ENCODE data around the gene KCNG2.

Gene KCNG2

DNA sequence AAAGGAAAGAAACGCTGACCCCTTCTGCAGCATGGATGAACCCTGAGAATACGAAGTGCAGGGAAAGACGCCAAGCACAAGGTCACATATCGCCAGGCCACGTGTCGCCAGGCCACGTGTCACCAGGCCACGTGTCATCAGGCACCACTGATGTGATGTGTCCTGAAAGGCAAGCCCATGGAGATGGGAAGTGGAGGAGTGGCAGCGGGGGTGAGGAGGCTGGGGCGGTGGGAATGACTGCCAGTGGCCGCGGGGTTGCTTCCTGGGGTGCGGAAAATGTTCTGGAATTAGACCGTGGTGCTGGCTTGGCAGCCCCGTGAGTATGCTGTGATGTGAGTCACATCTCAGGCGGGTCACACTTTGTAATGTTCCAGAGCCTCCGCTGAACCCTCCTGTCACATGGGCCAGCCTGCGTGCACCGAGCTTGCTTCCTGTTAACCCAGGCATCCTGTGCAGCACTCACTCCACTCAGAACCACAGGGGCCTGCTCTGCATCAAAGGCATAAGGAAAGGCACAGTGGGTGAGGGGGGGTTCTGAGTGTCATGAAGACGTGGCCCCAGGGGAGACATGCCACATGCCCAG lies 114.8 kb downstream of the KCNG2 start:
- no peak for DNase-seq (ENCODE audit: low read depth)

DNA sequence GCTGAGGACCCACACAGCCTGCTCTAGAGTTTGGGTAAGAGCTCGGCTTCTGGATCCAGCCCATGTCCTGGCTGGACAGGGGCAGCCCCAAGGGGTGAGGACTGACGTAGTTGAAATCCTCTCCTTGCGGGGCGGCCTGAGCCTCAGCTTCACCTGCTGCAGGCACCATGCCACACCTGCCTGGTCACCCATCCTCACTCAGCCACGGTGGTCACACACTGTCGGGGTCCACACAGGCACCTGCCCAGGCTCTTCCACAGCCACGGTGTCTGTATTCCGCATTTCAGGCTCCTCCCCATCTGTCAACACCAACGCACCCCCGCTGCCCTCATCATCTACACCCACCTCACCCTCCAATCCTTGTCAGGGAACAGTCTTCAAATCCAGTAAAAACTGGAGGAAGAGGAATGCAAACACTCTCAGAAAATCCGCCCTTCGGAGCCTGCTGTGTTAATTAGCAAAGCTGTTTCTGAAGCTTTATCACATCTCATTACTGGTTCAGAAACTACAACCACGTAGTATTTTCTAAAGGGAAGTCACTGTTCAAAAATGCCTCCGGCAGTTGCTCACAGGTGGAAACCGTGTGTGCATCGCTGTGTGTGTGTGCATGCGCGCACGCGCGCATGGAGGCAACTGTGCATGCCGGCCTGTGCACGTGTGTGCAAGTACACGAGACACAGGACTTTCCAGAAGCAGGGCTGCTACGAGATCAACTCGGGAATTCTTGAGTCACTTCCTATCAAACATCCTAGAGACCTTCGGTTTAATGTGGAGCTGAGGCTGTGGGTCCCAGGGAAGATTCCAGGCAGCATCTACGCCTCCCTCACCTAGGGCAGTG lies 115.5 kb downstream of the KCNG2 start:
- DNase-seq (ENCODE audit: low read depth): no peak

DNA sequence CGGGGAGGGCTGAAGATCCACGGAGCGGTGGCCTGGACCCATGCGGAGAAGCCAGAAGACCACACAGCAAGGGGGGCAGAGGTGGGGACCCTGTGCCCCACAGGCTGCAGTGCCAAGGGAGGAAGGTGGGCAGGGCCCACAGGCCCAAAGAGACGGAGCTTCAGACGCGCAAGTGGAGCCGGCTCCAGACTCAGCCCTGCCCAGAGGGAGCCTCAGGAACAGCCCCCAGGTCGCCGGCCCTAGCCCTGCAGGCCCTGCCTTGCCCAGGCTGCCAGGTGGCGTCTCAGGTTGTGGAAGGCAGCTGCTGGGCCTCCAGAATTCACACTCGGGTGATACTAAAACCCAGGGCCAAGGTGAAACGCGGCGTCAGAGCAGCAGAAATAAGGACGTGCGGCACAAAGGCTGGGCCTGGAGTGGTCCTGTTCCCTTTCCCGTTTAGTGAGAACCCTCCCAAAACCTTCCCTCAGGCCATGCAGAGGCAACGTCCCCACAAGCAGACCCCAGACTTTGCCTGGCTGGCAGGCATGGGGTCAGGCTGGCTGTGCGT lies 116.9 kb downstream of the KCNG2 start:
- no peak for DNase-seq (ENCODE audit: low read depth)

DNA sequence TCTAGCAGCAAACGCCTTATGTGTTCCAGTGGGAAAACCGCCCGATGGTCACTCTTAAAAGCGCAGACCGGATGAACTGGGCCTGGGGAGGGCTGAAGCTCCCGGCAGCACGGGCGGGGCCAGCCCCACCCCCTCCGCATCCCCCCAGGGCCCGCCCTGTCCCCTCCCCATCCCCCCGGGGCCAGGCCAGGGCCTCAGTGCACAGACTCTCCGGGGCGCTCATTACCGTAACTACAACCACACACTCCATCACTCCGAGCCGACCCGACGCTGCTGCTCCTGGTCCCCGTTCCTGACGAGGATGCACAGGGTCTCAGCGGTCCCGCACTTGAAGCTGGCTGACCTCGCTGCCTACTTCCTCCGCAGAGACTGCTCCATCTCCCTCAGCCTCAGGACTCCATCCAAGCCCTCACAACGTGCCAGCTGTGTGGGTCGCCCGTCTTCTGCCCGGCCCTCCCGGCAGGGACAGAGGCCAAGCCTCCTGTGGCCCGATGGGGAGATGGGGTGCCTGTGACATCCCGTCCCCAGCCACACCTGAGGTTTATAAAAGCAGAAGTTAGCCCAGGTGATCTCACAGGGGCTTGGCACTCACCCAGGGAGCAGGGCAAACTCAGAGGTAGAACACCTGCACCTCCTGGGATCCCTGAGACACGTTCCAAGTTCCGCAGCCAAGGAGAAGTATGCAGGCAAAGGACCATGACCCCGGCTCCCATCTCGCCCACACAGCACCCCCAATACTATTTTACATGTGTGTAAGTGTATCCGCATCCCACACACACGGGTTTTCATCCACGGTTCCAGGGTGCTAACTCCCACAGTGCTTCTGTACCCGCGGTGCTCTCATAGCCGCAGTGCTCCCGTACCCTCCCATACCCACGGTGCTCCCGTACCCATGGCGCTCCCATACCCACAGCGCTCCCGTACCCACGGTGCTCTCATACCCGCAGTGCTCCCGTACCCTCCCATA lies 117.7 kb downstream of the KCNG2 start:
- DNase-seq (ENCODE audit: low read depth): no peak

DNA sequence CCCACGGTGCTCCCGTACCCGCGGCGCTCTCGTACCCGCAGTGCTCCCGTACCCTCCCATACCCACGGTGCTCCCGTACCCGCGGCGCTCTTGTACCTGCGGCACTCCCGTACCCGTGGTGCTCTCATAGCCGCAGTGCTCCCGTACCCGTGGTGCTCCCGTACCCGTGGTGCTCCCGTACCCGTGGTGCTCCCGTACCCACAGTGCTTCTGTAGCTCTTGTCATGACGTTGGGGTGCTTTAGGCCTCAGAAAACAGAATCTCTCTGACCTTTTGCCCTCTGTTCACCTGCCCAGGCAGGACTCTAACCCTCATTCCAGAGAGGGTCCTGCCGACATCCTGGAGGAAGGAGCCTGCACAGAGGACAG lies 118.4 kb downstream of the KCNG2 start:
- no peak for DNase-seq (ENCODE audit: low read depth)

DNA sequence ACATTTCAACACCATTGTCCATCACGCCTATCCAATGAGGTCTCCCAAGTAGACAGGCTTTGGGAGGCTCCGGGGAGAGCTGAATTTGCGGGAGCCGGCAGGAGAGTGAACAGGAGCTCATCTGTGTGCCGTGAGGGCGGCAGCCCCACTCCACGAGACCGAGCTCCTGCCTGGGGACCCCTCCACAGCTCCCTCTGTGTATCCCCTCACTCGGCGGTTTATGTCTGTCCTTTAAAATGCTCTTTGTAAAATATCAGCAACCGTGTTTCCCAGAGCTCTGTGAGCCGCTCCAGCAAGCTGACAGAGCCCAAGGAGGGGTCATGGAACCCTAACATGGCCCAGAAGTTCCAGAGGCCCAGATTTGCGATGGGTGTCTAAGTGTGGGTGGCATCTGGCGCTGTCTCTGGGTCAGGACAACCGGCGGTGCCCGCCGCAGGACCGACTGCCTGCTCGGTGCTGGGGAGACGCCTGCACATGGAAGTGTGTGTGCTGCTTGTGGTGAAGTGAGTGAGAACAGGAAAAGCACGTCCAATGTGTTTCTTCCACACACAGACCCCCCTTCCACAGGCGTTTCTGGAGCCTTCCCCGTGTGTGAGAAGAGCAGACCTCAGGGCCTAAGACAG lies 118.9 kb downstream of the KCNG2 start:
- no peak for DNase-seq (ENCODE audit: low read depth)

DNA sequence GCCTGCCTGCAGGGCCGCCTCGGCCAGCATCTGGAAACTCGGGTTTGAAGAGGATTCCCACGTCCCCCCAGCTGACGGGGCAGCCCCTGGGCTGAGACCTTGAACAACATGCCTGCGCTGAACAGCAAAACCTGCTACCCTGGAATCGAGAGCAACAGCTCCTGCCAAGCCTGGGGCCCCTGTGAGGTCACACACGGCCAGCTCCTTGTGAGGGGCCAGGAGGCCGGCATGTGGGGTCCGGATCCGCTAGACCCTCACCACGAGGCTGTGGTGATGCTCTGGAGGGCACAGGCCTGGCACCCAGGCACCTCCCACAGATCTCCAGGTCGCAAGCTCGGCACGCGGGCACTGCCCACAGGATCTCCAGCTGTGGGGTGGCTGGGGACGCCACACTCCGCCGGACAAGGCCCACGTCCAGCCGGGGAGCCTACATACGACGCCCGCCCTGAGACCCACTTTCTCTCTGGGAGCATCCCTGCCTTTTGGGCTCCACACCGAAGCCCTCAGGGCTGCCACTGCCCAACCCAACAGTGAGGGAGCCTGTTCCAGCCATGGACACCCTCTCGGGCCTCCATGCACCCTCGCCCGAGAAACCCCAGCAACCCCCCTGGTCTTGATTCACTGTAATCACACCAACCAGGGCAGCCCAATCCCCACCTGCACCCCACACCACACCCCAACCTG lies 119.6 kb downstream of the KCNG2 start:
- no peak for DNase-seq (ENCODE audit: low read depth)

DNA sequence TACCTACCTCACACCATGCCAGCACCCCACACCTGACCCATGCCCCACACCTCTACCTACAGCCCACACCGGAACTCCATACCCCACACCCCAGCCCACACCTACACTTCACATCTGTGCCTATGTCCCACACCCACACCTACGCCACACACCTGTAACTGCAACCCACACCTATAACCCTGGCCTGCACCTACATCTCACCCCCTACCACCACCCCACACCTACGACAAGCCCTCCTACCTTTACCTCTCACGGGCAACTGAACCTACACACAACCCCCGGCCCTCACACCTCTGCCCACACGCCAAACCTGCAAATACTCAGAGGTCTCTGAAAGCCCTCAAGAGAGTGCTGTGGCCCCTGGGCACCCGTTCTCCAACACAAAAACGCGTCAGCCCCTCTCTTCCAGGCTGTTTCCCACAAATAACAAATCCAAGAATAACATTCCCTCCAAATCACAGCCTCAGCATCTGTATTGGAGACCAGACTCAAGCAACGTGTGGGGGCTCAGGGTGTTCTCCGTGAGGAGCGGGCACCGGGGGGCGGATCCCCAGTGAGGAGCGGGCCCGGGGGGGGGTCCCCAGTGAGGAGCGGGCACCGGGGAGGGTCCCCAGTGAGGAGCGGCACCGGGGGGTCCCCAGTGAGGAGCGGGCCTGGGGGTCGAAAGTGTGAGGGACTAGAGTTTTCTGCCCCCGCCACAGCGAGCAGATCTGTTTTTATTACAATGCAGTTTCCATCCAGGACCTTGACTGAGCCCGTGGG lies 120.3 kb downstream of the KCNG2 start:
- no peak for DNase-seq (ENCODE audit: low read depth)

DNA sequence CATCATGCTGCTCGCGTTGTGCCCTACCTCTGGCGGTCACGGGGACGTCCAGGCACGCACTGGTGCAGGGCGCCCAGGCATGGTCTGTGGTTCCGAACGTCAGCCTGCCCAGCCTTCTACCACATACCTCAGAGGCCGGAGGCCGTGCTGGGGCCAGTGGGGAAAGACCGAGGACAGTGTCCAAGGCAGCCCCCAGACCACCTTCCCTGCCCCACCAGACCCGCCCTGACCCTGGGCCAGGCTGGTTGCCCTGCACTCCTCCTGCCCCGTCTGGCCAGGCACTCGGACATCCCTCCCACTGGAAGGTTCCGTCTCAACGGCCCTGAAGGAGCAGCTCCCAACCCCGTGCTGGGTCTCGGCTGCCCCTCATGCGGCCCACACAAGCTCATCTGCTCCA lies 120.9 kb downstream of the KCNG2 start:
- no peak for DNase-seq (ENCODE audit: low read depth)

DNA sequence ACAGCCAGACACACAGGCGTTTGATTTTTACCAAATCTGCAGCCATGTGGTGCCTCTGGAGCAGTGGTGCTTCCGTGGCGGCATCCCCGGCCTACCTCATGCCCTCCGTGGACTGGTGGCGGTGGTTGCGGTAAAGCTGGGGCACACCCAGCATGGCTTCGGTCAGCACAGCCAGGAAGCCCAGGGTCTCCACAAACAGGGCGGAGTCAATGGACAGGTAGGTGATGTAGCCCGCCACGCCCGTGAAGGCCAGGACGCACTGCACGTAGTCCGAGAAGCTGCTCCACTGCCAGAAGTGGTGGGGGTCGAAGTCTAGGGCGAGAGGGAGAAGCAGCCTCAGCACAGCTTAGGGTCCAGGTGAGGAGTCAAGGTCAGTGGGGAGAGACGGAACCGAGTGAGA lies 121.4 kb downstream of the KCNG2 start:
- no peak for DNase-seq (ENCODE audit: low read depth)

DNA sequence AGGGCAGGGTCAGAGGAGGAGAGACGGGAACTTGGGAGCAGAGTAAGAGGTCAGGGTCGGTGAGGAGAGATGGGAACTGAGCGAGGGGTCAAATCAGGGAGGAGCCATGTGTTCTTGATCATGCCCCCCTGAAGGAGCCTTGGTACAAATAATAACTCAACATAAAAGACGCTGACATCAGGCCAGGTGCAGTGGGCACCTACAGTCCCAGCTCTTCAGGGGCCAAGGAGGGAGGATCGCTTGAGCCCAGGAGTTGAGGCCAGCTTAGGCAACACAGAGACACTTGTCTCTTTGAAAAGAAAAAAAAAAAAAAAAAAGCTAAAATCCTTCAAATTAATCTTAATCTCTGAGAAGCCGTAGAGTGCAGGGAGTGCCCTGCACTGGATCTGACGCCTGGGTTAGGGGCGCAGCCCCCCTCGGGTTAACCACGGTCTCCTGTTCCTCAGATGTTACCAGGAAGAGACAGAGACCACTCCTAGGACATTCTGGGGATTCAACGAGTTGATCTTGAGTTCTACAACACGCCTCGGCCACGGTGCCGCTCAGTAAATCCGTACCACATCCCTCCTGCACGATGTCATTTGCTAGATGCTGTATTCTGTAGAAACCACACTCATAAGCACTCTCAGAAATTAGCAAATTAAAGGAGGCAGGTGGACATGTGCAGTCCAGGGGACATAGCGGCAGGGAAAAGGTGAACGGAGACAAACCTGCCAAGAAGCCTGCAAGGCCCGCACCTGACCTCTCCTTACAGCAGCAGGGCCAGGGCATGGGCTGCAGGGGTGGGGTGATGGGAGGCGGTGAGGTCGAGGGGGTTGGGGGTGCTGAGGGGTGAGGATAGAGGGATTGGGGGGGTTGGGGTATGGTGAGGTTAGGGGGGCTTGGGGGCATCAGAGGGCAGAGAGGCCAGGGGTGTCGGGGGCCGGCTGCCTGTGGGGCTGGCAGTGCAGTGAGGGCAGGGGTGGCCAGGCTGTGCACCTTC lies 124.5 kb downstream of the KCNG2 start:
- DNase-seq (ENCODE audit: low read depth): no peak

DNA sequence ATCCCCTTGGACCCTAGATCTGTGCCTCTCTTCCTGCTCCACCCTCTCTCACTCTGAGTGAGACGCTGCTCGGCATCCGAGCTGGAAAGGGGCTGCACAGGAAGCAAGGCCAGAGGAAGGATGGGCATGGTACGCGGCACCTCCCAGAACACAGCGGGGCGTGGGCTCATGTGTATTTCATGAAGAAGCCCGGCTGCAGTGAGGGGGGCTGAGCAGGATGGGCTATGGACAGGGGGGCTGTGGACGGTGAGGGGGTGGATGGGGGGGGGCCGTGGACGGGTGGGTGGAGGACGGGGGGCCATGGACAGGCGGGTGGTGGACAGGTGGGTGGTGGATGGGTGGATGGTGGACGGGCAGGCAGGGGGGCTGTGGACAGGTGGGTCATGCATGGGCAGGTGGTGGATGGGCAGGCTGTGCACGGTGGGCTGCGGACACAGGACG lies 125.3 kb downstream of the KCNG2 start:
- DNase-seq (ENCODE audit: low read depth): no peak

DNA sequence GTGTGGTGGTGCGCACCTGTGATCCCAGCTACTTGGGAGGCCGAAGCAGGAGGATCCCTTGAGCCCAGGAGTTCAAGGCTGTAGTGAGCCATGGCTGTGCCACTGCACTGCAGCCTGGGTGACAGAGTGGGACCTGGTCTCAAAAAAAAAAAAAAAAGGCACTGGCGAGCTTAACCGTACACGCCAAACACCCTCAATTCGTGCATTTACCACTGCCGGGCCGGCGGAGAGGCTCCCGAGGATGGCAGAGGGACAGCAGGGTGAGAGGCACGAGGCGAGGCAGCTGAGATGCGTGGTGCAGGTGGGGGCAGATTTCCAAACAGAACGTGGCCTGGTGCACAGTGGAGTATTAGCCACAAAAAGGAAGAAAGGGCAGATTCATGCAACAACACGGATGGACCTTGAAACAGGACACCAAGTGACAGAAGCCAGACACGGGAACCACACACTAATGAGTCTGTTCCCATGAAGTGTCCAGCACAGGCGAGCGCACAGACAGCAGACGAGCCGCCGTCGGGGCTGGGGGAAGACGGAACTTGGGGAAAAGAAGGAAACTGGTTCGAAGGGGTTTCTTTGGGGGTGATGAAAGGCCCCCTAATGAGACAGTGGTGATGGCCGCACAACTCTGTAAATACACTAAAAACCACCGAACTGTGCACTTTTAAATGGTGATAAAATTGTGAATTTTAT lies 126.3 kb downstream of the KCNG2 start:
- DNase-seq (ENCODE audit: low read depth): no peak

DNA sequence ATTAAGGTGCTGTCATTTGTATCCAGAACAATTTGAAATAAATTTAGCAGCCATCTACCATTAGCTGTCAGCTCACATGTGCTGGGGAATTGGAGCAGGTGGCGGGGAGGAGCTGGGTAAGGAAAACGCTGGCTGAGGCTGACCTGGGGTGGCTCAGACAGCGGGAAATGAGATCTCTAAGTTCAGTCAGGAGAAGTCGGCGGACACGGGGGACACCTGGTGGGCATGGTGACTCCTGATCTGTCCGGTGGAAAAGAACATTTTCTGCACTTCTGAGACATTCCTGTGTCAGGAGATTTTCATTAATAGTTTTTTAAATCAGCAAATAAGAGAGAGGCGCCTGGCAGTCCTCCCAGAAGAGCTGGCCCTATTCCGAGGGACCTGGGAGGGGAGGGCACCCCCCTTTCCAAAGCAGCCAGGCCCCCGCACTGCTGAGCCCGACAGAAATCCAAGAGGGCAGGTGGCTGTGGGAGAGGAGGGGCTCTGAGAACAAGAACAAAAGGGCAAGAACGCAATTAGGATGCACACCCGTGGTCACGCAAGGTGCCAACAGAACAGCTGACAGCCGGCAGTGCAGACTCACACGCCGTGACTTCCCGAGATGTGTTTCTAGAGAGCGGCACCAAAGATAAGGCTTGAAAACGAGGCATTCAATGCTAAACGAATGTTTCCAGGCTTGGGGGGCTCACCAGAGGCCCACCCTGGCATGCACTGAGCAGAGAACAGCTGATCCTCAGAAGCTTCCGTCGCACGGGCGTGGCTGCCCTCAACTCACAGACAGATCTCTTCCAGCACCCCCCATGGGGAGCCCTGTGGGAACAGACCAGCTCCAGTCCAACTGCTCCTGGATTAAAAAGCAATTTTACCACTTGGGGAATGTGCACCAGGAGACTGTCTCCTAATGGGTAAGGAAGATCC lies 127.3 kb downstream of the KCNG2 start:
- DNase-seq (ENCODE audit: low read depth): no peak

DNA sequence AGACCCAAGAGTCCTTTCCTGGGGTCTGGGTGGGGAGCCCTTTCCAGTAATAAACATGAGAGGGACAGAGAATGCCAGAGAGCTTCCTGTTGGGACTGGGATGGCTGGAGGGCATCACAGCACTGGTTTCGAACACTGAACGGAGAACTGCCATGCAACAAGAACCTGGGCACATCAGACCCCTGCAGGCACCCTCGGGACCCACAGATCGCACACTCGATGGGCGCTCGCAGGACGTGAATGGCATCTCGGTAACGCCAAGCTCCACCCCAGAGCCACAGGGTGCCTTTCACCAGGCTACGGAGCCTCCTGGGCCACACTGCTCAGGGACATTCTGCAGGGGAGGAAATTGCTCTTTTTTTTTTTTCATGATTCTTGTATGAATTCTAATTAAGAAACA lies 128.6 kb downstream of the KCNG2 start:
- no peak for DNase-seq (ENCODE audit: low read depth)

DNA sequence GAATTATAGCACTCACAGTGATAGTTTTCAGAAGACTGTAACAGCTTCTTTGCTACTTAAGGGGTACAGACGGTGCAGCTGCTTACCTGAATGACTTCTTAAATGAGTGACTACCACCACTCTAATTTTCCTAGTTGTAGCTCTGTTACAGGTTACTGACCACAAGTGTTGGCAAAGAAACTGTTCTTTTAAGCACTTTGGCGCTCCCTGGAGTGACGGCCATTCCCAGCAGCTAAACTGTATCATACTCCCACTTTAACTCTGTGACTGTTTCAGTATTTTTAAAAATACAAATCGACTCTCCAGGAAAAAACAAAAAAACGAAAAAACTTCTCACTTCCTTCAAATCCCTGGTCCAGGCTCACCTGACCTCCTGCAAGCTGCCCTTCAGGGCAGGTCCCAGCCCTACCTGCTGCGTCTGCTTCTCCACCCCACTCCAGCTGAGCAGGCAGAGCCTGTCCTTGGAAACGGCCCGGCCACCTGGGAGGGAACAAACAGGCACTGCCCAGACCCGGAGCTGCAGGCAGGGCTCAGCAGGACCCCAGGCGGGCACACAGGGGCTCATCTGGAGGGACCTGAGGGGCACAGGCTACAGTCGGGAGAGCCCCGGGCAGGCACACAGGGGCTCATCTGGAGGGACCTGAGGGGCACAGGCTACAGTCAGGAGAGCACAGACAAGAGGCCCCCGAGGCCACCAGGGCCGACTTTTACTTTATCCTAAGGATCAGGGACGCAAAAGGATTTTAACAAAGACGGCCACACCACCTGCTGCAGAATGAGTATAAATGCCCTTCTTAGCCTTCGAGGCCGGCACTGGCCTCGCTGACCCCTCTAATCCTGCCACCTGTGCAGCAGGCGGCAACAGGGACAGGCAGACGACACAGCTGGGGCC lies 129.2 kb downstream of the KCNG2 start:
- DNase-seq (ENCODE audit: low read depth): no peak

Data from fibroblast of the conjunctiva (primary cell).